Vagina (tissue), 2 donors: ENCODE data around the gene PRRX1. TPM values are rescaled to one million over a fixed set of nuclear protein-coding genes. Genes with fewer than 3 reads are reported as not detected.

Source experiments
- DNase-seq, 2 donors: peaks; one replicate each; pipeline ENCODE4 v3.0.0-alpha.2; 2017; ENCODE audit errors: extremely low spot score in 2 of 2
- H3K27ac ChIP-seq: fragments of 200-600 bp; sonication (generic); one replicate; pipeline ENCODE4 v1.5.1; 2019
- H3K27me3 ChIP-seq: fragments of 200-600 bp; sonication (generic); one replicate; pipeline ENCODE4 v1.5.1; 2019
- H3K36me3 ChIP-seq, 2 donors: fragments of 200-600 bp; sonication (generic); one replicate each; pipeline ENCODE4 v1.5.1; 2017 to 2019
- H3K4me1 ChIP-seq: fragments of 200-600 bp; sonication (generic); one replicate; pipeline ENCODE4 v1.5.1; 2019
- H3K4me3 ChIP-seq, 2 donors: fragments of 200-600 bp; sonication (generic); 1 replicate in 1 of 2; 2 replicates in 1 of 2; pipeline ENCODE4 v1.5.1; 2016 to 2019
- H3K9me3 ChIP-seq: fragments of 200-600 bp; sonication (generic); one replicate; pipeline ENCODE4 v1.5.1; 2019
- CTCF ChIP-seq, 3 experiments: fragments of 450-650 bp in 2 of 3; fragments of 200-600 bp in 1 of 3; sonication (generic) in 1 of 3; IDR thresholded peaks; one replicate each; pipeline ENCODE4 v1.5.1; 2017 to 2019; ENCODE audit warnings: antibody characterized with exemption in 3 of 3, mild to moderate bottlenecking in 2 of 3, moderate library complexity in 2 of 3
- POLR2A ChIP-seq, 2 donors: fragments of 450-650 bp; IDR thresholded peaks; one replicate each; pipeline ENCODE4 v1.6.1; 2017; ENCODE audit warnings: antibody characterized with exemption in 2 of 2, mild to moderate bottlenecking in 2 of 2, moderate library complexity in 2 of 2
- POLR2AphosphoS5 ChIP-seq, 2 donors: sonication (generic); formaldehyde crosslinking; IDR thresholded peaks; one replicate each; pipeline ENCODE4 v1.9.0; 2017; ENCODE audit warnings: antibody characterized with exemption in 2 of 2, mild to moderate bottlenecking in 2 of 2, low read depth in 1 of 2; ENCODE audit not compliant: insufficient read depth in 1 of 2
- intact Hi-C: fragments of 100-400 bp; cut with DNase I; formaldehyde crosslinking; loops from one replicate; pipeline ENCODE4 v1.15.1; 2023
- total RNA-seq: library from RNA; depleted of rRNA; stranded (reverse); fragments of >200 nt; gene quantifications from one replicate; pipeline ENCODE4 v1.2.3, GENCODE V29; 2016

The PRRX1 gene
- total RNA-seq, 1 donor from 2014 or later = 108 TPM

DNA sequence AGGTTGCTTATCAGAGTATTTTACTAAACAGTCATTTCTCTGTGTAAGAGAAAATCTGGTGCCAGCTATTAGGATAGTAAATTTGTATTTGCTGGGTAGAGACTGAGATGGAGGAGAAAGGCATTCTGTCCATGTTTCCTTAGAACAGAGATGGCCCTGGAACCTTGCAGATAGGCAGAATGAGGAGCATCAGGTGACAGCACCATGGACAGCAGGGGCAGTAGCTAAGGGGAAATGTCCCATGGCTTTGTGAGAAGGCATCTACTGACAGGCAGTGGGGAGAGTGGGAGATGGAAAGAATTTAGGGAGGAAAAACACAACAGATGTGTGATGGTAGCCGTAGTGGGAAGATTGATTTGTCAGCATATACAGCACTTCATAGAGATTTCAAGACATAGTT, 105.0 kb downstream of the PRRX1 start:
- no peak overlapping the region for H3K4me3 ChIP-seq
- no peak for DNase-seq
- TF ChIP-seq CTCF (IDR thresholded peaks at IDR 0.05) (no peak), POLR2A (IDR thresholded peaks at IDR 0.05) (no peak), POLR2AphosphoS5 (IDR thresholded peaks at IDR 0.05; ENCODE audit: insufficient read depth in 1 of 2, low read depth in 1 of 2) (no peak)
- no peaks in the 10 kb centered on the region for H3K4me1 ChIP-seq
- no peak overlapping the region for H3K27ac ChIP-seq
- no peaks in the 10 kb centered on the region for H3K27me3 ChIP-seq
- H3K36me3 ChIP-seq = no peaks in the 10 kb centered on the region
- no peaks in the 10 kb centered on the region for H3K9me3 ChIP-seq
- intact Hi-C loops = no loop called here

GRCh38 chr1:170769691-170770090, 105.8 kb downstream of the PRRX1 start:
- intact Hi-C loops = no loop called here

GRCh38 chr1:170770254-170770653, 106.3 kb downstream of the PRRX1 start:
- Histone ChIP-seq H3K4me1 (no peaks in the 10 kb centered on the region), H3K9me3 (no peaks in the 10 kb centered on the region), H3K4me3 (no peak overlapping the region), H3K36me3 (no peaks in the 10 kb centered on the region), H3K27me3 (no peaks in the 10 kb centered on the region), H3K27ac (no peak overlapping the region)
- intact Hi-C loops = no loop called here
- TF ChIP-seq CTCF (IDR thresholded peaks at IDR 0.05) = no peak
- no peak for TF ChIP-seq POLR2A (IDR thresholded peaks at IDR 0.05)
- TF ChIP-seq POLR2AphosphoS5 (IDR thresholded peaks at IDR 0.05; ENCODE audit: insufficient read depth in 1 of 2, low read depth in 1 of 2) = no peak
- no peak for DNase-seq

More at GRCh38 chr1:170769691-170770090, 105.8 kb downstream of the PRRX1 start:
- TF ChIP-seq POLR2AphosphoS5 (IDR thresholded peaks at IDR 0.05; ENCODE audit: insufficient read depth in 1 of 2, low read depth in 1 of 2) = no peak
- TF ChIP-seq CTCF (IDR thresholded peaks at IDR 0.05) = no peak
- TF ChIP-seq POLR2A (IDR thresholded peaks at IDR 0.05) = no peak
- no peaks in the 10 kb centered on the region for H3K4me1 ChIP-seq
- H3K4me3 ChIP-seq = no peak overlapping the region
- DNase-seq = no peak
- no peaks in the 10 kb centered on the region for H3K36me3 ChIP-seq
- no peak overlapping the region for H3K27ac ChIP-seq
- H3K9me3 ChIP-seq = no peaks in the 10 kb centered on the region
- no peaks in the 10 kb centered on the region for H3K27me3 ChIP-seq

- Histone ChIP-seq H3K9me3 (no peaks in the 10 kb centered on the region), H3K27me3 (no peaks in the 10 kb centered on the region), H3K4me1 (no peaks in the 10 kb centered on the region), H3K4me3 (no peak overlapping the region), H3K27ac (no peak overlapping the region), H3K36me3 (no peaks in the 10 kb centered on the region)
- DNase-seq = no peak
- intact Hi-C loops = no loop called here
- no peak for TF ChIP-seq POLR2A (IDR thresholded peaks at IDR 0.05)
- TF ChIP-seq CTCF (IDR thresholded peaks at IDR 0.05) = no peak
- TF ChIP-seq POLR2AphosphoS5 (IDR thresholded peaks at IDR 0.05; ENCODE audit: insufficient read depth in 1 of 2, low read depth in 1 of 2) = no peak
Measured at GRCh38 chr1:170776252-170776651, 112.3 kb downstream of the PRRX1 start.

- TF ChIP-seq POLR2A (IDR thresholded peaks at IDR 0.05) = no peak
- no peak for TF ChIP-seq POLR2AphosphoS5 (IDR thresholded peaks at IDR 0.05; ENCODE audit: insufficient read depth in 1 of 2, low read depth in 1 of 2)
- TF ChIP-seq CTCF (IDR thresholded peaks at IDR 0.05) = no peak
- H3K4me1 ChIP-seq = no peaks in the 10 kb centered on the region
- H3K27me3 ChIP-seq = no peaks in the 10 kb centered on the region
- no peak overlapping the region for H3K4me3 ChIP-seq
- no peaks in the 10 kb centered on the region for H3K9me3 ChIP-seq
- intact Hi-C loops = no loop called here
- no peak for DNase-seq
- no peak overlapping the region for H3K27ac ChIP-seq
- H3K36me3 ChIP-seq = no peaks in the 10 kb centered on the region
Measured at GRCh38 chr1:170776777-170777176, 112.8 kb downstream of the PRRX1 start.

Other genes with a start within 250 kb of the PRRX1 start
- 11.3 TPM for gene GORAB, start 132.0 kb upstream of the PRRX1 start, total RNA-seq